Right lobe of liver (tissue), 6 donors: ENCODE data around the gene MPHOSPH9. TPM values are rescaled to one million over a fixed set of nuclear protein-coding genes. Genes with fewer than 3 reads are reported as not detected.

Experiments
- ATAC-seq, 4 donors: fragments of 200-7000 bp; cut with Tn5 transposase; one replicate each; pipeline ENCODE4 v1.9.1; 2020; ENCODE audit warnings: mild to moderate bottlenecking in 4 of 4, moderate library complexity in 4 of 4
- DNase-seq, 3 donors: peaks; one replicate each; pipeline ENCODE4 v3.0.0-alpha.2; 2020
- H3K27ac ChIP-seq, 3 donors: fragments of 200-600 bp; one replicate each; pipeline ENCODE4 v1.8.0; 2022
- H3K27me3 ChIP-seq, 2 donors: fragments of 200-600 bp; one replicate each; pipeline ENCODE4 v1.8.0; 2022
- H3K36me3 ChIP-seq, 4 donors: fragments of 200-600 bp; sonication (generic) in 1 of 4; one replicate each; pipeline versions ENCODE4 v1.5.1 to v1.8.0; 2017 to 2022; ENCODE audit warnings: control low read depth in 1 of 4
- H3K4me1 ChIP-seq, 4 donors: fragments of 200-600 bp; sonication (generic) in 1 of 4; one replicate each; pipeline versions ENCODE4 v1.5.1 to v1.8.0; 2017 to 2022; ENCODE audit warnings: control low read depth in 1 of 4
- H3K4me3 ChIP-seq, 3 donors: fragments of 200-600 bp; one replicate each; pipeline ENCODE4 v1.8.0; 2022
- H3K9me3 ChIP-seq, 4 donors: fragments of 200-600 bp; sonication (generic) in 1 of 4; one replicate each; pipeline versions ENCODE4 v1.5.1 to v1.8.0; 2017 to 2022; ENCODE audit warnings: control low read depth in 1 of 4
- POLR2A ChIP-seq: fragments of 450-650 bp; IDR thresholded peaks from one replicate; pipeline ENCODE4 v1.6.1; 2017; ENCODE audit warnings: antibody characterized with exemption, mild to moderate bottlenecking
- WGBS: methylation state at CpG from one replicate; pipeline ENCODE4 v1.1.6; 2018; ENCODE audit warnings: low coverage, low lambda C conversion rate; ENCODE audit not compliant: insufficient coverage; ENCODE audit errors: missing lambda C conversion rate; 5-methylcytosine and 5-hydroxymethylcytosine counted together
- intact Hi-C, 2 donors: fragments of 100-400 bp; cut with DNase I; formaldehyde crosslinking; loops; one replicate each; pipeline versions ENCODE4 v1.11.2 to v1.14.1; 2022
- total RNA-seq, 6 experiments: library from RNA; depleted of rRNA in 2 of 6; stranded (reverse); fragments of >200 nt in 2 of 6; fragmentation: NEBNext Ultra II Directional in 3 of 6; extraction: Animal tissue kit (Norgen Biotek cat#: 25700) in 3 of 6; gene quantifications; one replicate each; pipeline versions ENCODE4 v1.1.0 to v1.2.4, GENCODE V29; 2016 to 2023
- TF ChIP-seq, protein P1 (sequence below), 4 donors: fragments of 200-600 bp in 3 of 4; fragments of 450-650 bp in 1 of 4; IDR thresholded peaks; one replicate each; pipeline versions ENCODE4 v1.5.1 to v1.8.0; 2016 to 2022; ENCODE audit warnings: antibody characterized with exemption in 4 of 4, mild to moderate bottlenecking in 2 of 4
- donor health status: DM: no; HTN: yes; CAD: no.
- donor health status: DM: no; HTN: no; CAD: no.
- donor health status: DM: no; HTN: no; CAD: no.
- donor health status: DM: no; HTN: yes; CAD: no.
- donor health status: DM: no; HTN: yes; CAD: no.

The MPHOSPH9 gene
- total RNA-seq, 6 experiments from 2014 or later = 14.5 to 25.7 (median 19.1) TPM

DNA sequence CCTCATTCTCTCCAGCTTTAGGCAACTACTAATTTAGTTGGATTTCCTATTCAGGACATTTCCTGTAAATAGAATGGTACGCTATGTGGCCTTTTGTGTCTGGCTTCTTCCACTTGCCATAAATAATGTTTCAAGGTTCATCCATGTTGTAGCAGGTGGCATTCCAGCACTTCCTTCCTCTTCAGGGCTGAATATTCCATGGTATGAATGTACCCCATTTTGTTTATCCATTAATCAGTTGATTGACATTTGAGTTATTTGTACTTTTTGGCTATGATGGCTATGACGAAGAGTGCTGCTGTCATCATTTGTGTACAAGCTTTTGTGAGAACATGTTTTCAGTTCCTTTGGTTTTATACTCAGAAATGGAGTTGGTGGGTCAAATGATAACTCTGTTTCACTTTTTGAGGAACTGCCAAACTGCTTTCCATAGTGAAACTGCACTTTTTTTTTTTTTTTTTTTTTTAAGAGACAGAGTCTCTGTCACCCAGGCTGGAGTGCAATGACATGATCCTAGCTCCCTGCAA, 45.2 kb upstream of the MPHOSPH9 start:
- Histone ChIP-seq H3K4me1 (no peaks in the 10 kb centered on the region), H3K9me3 (no peaks in the 10 kb centered on the region), H3K27ac (peak overlapping the region in 2 of 3 donors; percentile 12 to 24), H3K27me3 (no peaks in the 10 kb centered on the region), H3K36me3 (no peaks in the 10 kb centered on the region), H3K4me3 (no peak overlapping the region)
- ATAC-seq (peak; percentile 28 to 68 (median 60)), DNase-seq (no peak)
- intact Hi-C loops = no loop called here
- 42% methylated on average over 2 of the region's 2 CpGs for WGBS
- TF ChIP-seq, protein P1, sequence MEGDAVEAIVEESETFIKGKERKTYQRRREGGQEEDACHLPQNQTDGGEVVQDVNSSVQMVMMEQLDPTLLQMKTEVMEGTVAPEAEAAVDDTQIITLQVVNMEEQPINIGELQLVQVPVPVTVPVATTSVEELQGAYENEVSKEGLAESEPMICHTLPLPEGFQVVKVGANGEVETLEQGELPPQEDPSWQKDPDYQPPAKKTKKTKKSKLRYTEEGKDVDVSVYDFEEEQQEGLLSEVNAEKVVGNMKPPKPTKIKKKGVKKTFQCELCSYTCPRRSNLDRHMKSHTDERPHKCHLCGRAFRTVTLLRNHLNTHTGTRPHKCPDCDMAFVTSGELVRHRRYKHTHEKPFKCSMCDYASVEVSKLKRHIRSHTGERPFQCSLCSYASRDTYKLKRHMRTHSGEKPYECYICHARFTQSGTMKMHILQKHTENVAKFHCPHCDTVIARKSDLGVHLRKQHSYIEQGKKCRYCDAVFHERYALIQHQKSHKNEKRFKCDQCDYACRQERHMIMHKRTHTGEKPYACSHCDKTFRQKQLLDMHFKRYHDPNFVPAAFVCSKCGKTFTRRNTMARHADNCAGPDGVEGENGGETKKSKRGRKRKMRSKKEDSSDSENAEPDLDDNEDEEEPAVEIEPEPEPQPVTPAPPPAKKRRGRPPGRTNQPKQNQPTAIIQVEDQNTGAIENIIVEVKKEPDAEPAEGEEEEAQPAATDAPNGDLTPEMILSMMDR (IDR thresholded peaks at IDR 0.05) = no peak
- TF ChIP-seq POLR2A = no peak

DNA sequence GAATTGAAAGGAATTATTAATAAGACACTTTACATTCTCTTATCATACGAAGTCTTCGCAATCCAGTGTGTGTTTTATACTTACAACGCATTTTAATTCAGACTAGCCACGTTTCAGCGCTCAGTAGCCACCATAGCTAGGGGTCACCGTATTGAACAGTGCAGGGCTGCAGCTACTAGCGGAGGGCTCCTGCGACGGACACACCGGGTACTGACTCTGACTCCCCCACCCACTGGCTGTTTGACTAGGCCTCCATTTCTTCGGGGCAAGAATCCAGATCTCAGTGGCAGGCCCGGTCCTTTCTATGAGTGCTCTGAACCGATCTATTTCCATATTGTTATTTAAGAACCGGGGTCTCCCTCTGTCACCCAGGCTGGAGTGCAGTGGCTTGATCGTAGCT, 40.2 kb upstream of the MPHOSPH9 start:
- TF ChIP-seq POLR2A = no peak
- TF ChIP-seq, protein P1 (IDR thresholded peaks at IDR 0.05) = no peak
- no peaks in the 10 kb centered on the region for H3K36me3 ChIP-seq
- DNase-seq = no peak
- H3K9me3 ChIP-seq = no peaks in the 10 kb centered on the region
- intact Hi-C loops = no loop called here
- no peaks in the 10 kb centered on the region for H3K27me3 ChIP-seq
- H3K4me3 ChIP-seq = no peak overlapping the region
- peaks cover 0 to 9% (median 3%) of the 10 kb centered on the region in 4 donors for H3K4me1 ChIP-seq
- WGBS = 69% methylated on average over 6 of the region's 15 CpGs
- ATAC-seq = no peak
- no peak overlapping the region for H3K27ac ChIP-seq

DNA sequence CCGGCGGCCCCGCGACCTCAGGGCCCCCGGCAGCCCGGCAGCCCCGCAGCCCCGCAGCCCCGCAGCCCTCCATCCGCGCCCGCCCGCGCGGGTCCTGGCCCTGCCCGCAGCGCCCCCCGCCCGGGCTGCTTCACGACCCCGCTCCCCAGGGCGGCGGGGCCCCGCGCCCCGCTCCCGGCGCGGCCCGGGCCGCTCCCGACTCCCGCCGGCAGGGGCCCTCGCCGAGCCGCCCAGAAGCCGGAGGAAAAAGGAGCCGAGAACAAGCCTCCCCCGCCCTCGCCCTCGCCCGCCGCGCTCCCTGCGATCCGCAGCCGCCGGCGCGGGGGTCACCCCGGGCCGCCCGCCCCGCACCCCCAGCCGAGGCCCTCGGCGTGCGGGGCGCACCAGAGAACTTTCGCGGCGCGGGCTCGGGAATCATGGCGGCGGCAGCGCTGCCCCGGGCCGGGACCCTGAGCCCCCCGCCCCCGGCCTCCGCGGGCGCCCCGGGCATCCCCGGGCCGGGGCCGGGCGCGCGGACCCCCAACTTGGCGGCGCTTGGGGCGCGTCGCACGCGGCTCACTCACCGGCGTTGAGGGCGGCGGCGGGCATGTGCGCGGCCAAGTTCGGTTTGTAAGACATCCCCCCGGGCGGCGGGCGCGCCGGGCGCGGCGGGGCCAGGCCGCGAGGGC, 38.2 kb upstream of the MPHOSPH9 start:
- Histone ChIP-seq H3K27ac (peak overlapping the region in 1 of 3 donors; percentile 63), H3K9me3 (no peaks in the 10 kb centered on the region)

DNA sequence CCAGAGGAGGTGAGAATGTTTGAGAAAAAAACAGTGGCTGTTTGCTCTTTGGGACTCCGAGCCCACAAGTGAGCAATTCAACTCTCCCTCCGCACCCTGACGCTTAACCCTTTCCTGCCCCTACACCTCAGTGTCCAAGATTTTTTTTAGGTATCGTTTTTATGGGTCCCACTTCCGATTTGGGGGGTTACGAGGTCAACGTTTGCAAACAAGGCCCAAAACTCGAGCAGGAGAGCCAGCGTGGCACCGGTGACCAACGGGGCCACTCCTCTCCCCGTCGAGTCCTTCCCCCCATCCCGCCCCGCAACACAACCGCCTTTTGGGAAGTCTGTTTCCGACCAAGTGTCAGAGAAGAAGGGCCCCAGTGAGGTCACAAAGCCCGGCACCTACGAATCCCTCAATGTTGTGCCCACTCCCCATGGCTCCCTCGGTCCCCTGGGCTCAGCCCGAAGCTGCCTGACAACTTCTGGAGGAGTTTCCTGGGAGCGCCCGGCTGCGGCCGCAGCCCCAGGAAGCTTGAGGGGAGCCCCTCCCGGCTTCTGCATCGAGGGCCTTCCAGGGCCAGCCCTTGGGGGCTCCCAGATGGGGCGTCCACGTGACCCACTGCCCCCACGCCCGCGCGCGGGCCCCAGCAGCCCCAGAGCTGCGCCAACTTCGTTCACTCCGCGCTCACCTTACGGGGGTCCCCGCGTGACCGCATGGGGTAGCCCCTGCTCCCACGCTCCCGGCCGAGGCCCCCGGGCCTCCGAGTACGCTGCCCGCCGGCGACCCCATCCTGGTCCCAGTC, 37.5 kb upstream of the MPHOSPH9 start:
- Histone ChIP-seq H3K4me3 (peak overlapping the region; percentile 60 to 73 (median 71)), H3K36me3 (peaks cover 0 to 2% (median 0%) of the 10 kb centered on the region in 4 donors), H3K4me1 (peaks cover 0 to 9% (median 3%) of the 10 kb centered on the region in 4 donors), H3K27me3 (no peaks in the 10 kb centered on the region), H3K9me3 (no peaks in the 10 kb centered on the region), H3K27ac (peak overlapping the region; percentile 10 to 63 (median 60))
- TF ChIP-seq, protein P1 (IDR thresholded peaks at IDR 0.05) = no peak
- no peak for TF ChIP-seq POLR2A
- WGBS = under 1% methylated on average over 20 of the region's 51 CpGs
- ATAC-seq (peak in 1 of 4 donors; percentile 3), DNase-seq (peak in 2 of 3 donors; percentile 33 to 59)
- intact Hi-C loops = no loop called here

More for the DNA sequence above, 38.2 kb upstream of the MPHOSPH9 start:
- peaks cover 0 to under 1% (median 0%) of the 10 kb centered on the region in 4 donors for H3K36me3 ChIP-seq
- WGBS = no CpG with 5 or more reads among the region's 108 CpGs
- no peak for TF ChIP-seq POLR2A
- TF ChIP-seq, protein P1 (IDR thresholded peaks at IDR 0.05) = peak; percentile 24 to 72 (median 52)
- DNase-seq (peak; percentile 79 to 84 (median 82)), ATAC-seq (peak; percentile 78 to 88 (median 79))
- peaks cover 0 to 9% (median 3%) of the 10 kb centered on the region in 4 donors for H3K4me1 ChIP-seq
- H3K4me3 ChIP-seq = peak overlapping the region; percentile 60 to 73 (median 71)
- no peaks in the 10 kb centered on the region for H3K27me3 ChIP-seq
- intact Hi-C loops = no loop called here
